Ovary (tissue), 9 donors: Measurements from ENCODE around the gene CCDC61. TPM values are rescaled to one million over a fixed set of nuclear protein-coding genes. Genes with fewer than 3 reads are reported as not detected.

Source experiments
- DNase-seq, 5 donors: peaks; one replicate each; pipeline ENCODE4 v3.0.0-alpha.2; 2019 to 2020
- H3K27ac ChIP-seq, 2 donors: fragments of 200-600 bp; one replicate each; pipeline versions ENCODE4 v1.5.1 to v1.8.0; 2019 to 2022
- H3K27me3 ChIP-seq: fragments of 200-600 bp; one replicate; pipeline ENCODE4 v1.8.0; 2022
- H3K36me3 ChIP-seq: fragments of 200-600 bp; sonication (generic); one replicate; pipeline ENCODE4 v1.5.1; 2019
- H3K4me1 ChIP-seq: one replicate; pipeline ENCODE4 v1.8.1; 2013; ENCODE audit warnings: mild to moderate bottlenecking, moderate library complexity; ENCODE audit not compliant: insufficient read depth
- H3K4me3 ChIP-seq: fragments of 200-600 bp; sonication (generic); one replicate; pipeline ENCODE4 v1.5.1; 2017
- H3K9me3 ChIP-seq, 2 donors: fragments of 200-600 bp in 1 of 2; sonication (generic) in 1 of 2; one replicate each; pipeline versions ENCODE4 v1.5.1 to v1.8.1; 2013 to 2019; ENCODE audit warnings: mild to moderate bottlenecking in 1 of 2, moderate library complexity in 1 of 2
- CTCF ChIP-seq, 3 donors: fragments of 450-650 bp in 2 of 3; fragments of 200-600 bp in 1 of 3; IDR thresholded peaks; one replicate each; pipeline versions ENCODE4 v1.5.1 to v1.8.0; 2016 to 2022; ENCODE audit warnings: antibody characterized with exemption in 3 of 3, mild to moderate bottlenecking in 1 of 3
- EP300 ChIP-seq: sonication (generic); formaldehyde crosslinking; IDR thresholded peaks from one replicate; pipeline ENCODE4 v1.6.1; 2017; ENCODE audit warnings: antibody characterized with exemption
- POLR2A ChIP-seq: fragments of 450-650 bp; IDR thresholded peaks from one replicate; pipeline ENCODE4 v1.6.1; 2017; ENCODE audit warnings: antibody characterized with exemption, mild to moderate bottlenecking, moderate library complexity
- WGBS, 3 donors: extraction: QIAGEN DNeasy Blood & Tissue Kit in 1 of 3; methylation state at CpG; one replicate each; pipeline versions ENCODE4 v1.1.5 to v1.1.7; 2013 to 2017; 5-methylcytosine and 5-hydroxymethylcytosine counted together
- intact Hi-C, 4 donors: fragments of 100-400 bp; cut with DNase I; formaldehyde crosslinking; loops; one replicate each; pipeline versions ENCODE4 v1.11.0 to v1.15.1; 2022 to 2023
- polyA plus RNA-seq, 2 donors: library from polyadenylated mRNA; stranded (reverse); fragments of 200-250 nt in 1 of 2; fragments of 350-450 nt in 1 of 2; fragmentation: Illumina TruSeq in 1 of 2; extraction: RNeasy Lipid Tissue Mini Kit (QIAGEN cat#74804) in 1 of 2; gene quantifications; one replicate each; pipeline ENCODE4 v1.2.3, GENCODE V29; 2013 to 2014
- total RNA-seq, 7 donors: library from RNA; depleted of rRNA in 2 of 7; stranded (reverse); fragments of >200 nt in 2 of 7; fragmentation: NEBNext Ultra II Directional in 3 of 7; extraction: Animal tissue kit (Norgen Biotek cat#: 25700) in 3 of 7; gene quantifications; one replicate each; pipeline versions ENCODE4 v1.1.0 to v1.2.4, GENCODE V29; 2016 to 2023
- donor health status: DM: no; HTN: no; CAD: no; lungs with moderate emphysema.
- donor health status: DM: no; HTN: no; CAD: no.
- donor health status: Bipolar disorder and iron deficiency.
- donor health status: DM: yes; HTN: yes; CAD: no.
- donor health status: DM: no; HTN: no; CAD: no.
- donor health status: DM: yes; HTN: yes; CAD: no.

The CCDC61 gene
- total and polyA plus RNA-seq, 9 donors = 2.7 to 19.6 (median 14.9) TPM

DNA sequence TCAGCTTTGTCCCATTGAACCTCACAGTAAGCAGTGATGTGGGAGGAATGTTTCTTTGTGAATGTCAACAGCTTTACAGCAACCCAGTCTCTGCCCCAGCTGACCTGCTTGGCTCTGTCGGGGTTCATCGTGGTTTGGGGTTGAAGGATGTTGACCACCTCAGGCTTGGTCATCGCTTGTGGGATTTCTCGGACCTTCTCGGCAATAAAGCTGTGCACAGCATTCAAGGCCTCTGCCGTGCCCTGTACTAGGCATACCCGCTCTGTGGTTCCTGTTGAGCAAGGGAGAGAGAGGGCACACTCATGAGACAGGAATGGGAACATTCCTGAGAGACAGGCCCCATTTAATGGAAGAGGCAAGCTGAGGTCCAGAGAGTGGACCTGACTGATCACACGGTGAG lies 41.6 kb upstream of the CCDC61 start:
- Histone ChIP-seq H3K4me3 (no peak overlapping the region), H3K27me3 (no peaks in the 10 kb centered on the region)
- WGBS, 3 donors = 86 to 93% (median 89%) methylated on average over 8 of the region's 8 CpGs

GRCh38 chr19:45954156-45954555 lies 41.1 kb upstream of the CCDC61 start:
- no peak for DNase-seq
- H3K4me3 ChIP-seq = no peak overlapping the region
- peaks cover 0 to 3% of the 10 kb centered on the region in 2 donors for H3K9me3 ChIP-seq
- H3K27me3 ChIP-seq = no peaks in the 10 kb centered on the region
- H3K4me1 ChIP-seq = no peaks in the 10 kb centered on the region
- no peak overlapping the region for H3K27ac ChIP-seq
- intact Hi-C loops = no loop called here
- no peak for TF ChIP-seq CTCF (IDR thresholded peaks at IDR 0.05)
- TF ChIP-seq EP300 = no peak
- no peaks in the 10 kb centered on the region for H3K36me3 ChIP-seq
- 11 to 20% (median 12%) methylated on average over 8 to 9 of the region's 9 CpGs for WGBS, 3 donors

More for the DNA sequence above, 41.6 kb upstream of the CCDC61 start:
- no peak for DNase-seq
- Histone ChIP-seq H3K4me1 (no peaks in the 10 kb centered on the region), H3K27ac (no peak overlapping the region), H3K36me3 (no peaks in the 10 kb centered on the region), H3K9me3 (peaks cover 0 to 3% of the 10 kb centered on the region in 2 donors)
- intact Hi-C loops = no loop called here
- TF ChIP-seq CTCF (IDR thresholded peaks at IDR 0.05) (no peak), EP300 (no peak), POLR2A (no peak)

DNA sequence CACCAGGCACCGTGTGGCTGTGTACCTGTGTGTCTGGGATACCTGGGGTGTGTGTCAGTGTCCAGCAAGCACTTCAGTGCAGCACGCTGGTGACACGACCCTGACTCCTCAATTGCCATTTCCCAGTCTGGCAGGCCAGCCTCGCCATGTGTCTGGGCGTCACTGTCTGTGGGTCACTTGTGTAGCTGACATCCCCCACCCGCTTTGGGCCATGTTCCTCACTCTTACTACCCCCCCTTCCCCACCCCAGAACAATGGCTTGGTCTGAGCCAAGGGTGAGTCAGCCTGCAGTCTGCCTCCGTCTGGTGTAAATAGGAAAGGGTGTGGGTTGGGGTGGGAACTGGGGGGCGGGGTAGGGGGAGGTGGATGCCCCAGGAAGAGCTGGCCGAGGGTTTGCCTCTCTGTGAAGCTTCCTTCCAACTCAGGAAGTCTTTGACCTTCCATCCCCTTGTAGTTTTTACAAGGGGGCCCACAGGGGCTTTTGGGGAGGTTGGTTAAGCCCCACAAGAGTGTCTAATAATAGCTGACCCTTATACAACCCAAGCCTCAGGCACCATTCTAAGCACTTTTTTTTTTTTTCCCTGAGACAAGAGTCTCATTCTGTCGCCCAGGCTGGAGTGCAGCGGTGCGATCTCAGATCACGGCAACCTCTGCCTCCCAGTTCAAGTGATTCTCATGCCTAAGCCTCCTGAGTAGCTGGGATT lies 39.2 kb upstream of the CCDC61 start:
- Histone ChIP-seq H3K4me3 (no peak overlapping the region), H3K9me3 (peaks cover 0 to 3% of the 10 kb centered on the region in 2 donors), H3K4me1 (no peaks in the 10 kb centered on the region), H3K27me3 (no peaks in the 10 kb centered on the region), H3K27ac (no peak overlapping the region), H3K36me3 (no peaks in the 10 kb centered on the region)
- DNase-seq = peak in 1 of 5 donors; percentile 35
- TF ChIP-seq EP300 (no peak), POLR2A (no peak), CTCF (IDR thresholded peaks at IDR 0.05) (no peak)
- intact Hi-C loops = no loop called here
- 53 to 56% (median 53%) methylated on average over 13 of the region's 13 CpGs for WGBS, 3 donors

- no peaks in the 10 kb centered on the region for H3K27me3 ChIP-seq
- H3K9me3 ChIP-seq = peaks cover 0 to 3% of the 10 kb centered on the region in 2 donors
- H3K4me3 ChIP-seq = no peak overlapping the region
- 75 to 90% (median 87%) methylated on average over 6 of the region's 6 CpGs for WGBS, 3 donors
- no peak overlapping the region for H3K27ac ChIP-seq
- intact Hi-C loops = no loop called here
- no peaks in the 10 kb centered on the region for H3K4me1 ChIP-seq
- H3K36me3 ChIP-seq = no peaks in the 10 kb centered on the region
- no peak for TF ChIP-seq CTCF (IDR thresholded peaks at IDR 0.05)
- TF ChIP-seq EP300 = no peak
- TF ChIP-seq POLR2A = no peak
- DNase-seq = no peak
These were observed 36.9 kb upstream of the CCDC61 start for GRCh38 chr19:45958320-45958719.
